Epithelial cell of proximal tubule (primary cell): ENCODE measurements around the gene ZNF302. TPM values are rescaled to one million over a fixed set of nuclear protein-coding genes. Genes with fewer than 3 reads are reported as not detected.
A peak's percentile ranks its signal among the peaks of the same experiment; 100 is the strongest.
"Not testable (repeated sequence)": the region's sequence is repeated elsewhere in the genome, so short reads cannot be mapped to it uniquely, and the experiment has no call there.

Experiments
- DNase-seq: peaks from one replicate; pipeline ENCODE4 v3.0.0-alpha.2; 2011; ENCODE audit warnings: low read depth
- H3K4me3 ChIP-seq: 2 replicates; pipeline ENCODE4 v1.5.1; 2011; ENCODE audit warnings: low read depth, mild to moderate bottlenecking, low read length
- total RNA-seq: library from RNA; depleted of rRNA; stranded (reverse); fragments of >200 nt; gene quantifications from 2 replicates; pipeline ENCODE4 v1.2.3, GENCODE V29; 2015
- TF ChIP-seq, protein P1 (sequence below): conservative IDR thresholded peaks from 2 replicates; pipeline ENCODE4 v1.5.1; 2012; ENCODE audit warnings: low read depth, mild to moderate bottlenecking, low read length

ZNF302 gene
- total RNA-seq, 1 donor from 2014 or later = 10.5 TPM

GRCh38 chr19:34666200-34666957, 11.1 kb upstream of the ZNF302 start:
- no peak overlapping the region for H3K4me3 ChIP-seq
- no peak for DNase-seq
- TF ChIP-seq, protein P1, sequence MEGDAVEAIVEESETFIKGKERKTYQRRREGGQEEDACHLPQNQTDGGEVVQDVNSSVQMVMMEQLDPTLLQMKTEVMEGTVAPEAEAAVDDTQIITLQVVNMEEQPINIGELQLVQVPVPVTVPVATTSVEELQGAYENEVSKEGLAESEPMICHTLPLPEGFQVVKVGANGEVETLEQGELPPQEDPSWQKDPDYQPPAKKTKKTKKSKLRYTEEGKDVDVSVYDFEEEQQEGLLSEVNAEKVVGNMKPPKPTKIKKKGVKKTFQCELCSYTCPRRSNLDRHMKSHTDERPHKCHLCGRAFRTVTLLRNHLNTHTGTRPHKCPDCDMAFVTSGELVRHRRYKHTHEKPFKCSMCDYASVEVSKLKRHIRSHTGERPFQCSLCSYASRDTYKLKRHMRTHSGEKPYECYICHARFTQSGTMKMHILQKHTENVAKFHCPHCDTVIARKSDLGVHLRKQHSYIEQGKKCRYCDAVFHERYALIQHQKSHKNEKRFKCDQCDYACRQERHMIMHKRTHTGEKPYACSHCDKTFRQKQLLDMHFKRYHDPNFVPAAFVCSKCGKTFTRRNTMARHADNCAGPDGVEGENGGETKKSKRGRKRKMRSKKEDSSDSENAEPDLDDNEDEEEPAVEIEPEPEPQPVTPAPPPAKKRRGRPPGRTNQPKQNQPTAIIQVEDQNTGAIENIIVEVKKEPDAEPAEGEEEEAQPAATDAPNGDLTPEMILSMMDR = no peak

DNA sequence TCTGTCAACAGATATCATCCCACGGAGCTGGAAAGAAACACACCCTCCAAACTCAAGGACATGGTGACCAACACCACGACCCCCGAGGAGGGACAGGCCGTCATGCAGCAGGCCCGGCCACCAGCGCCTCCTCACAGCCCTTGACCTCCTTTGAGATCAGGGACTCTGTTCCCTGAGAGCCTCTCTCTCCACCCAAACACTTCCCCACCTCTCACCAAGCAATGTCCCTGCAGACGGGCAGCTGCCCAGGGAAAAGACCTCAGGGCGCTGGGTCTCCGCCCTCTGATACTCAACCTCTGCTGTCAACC, 10.6 kb upstream of the ZNF302 start:
- TF ChIP-seq, protein P1 = no peak
- DNase-seq = no peak
- H3K4me3 ChIP-seq = no peak overlapping the region

- TF ChIP-seq, protein P1 = no peak
- peak overlapping the region; percentile 37 for H3K4me3 ChIP-seq
- no peak for DNase-seq
Observed at GRCh38 chr19:34667349-34668076, 10.0 kb upstream of the ZNF302 start.

GRCh38 chr19:34668077-34668689, 9.3 kb upstream of the ZNF302 start:
- not testable (repeated sequence) for H3K4me3 ChIP-seq

DNA sequence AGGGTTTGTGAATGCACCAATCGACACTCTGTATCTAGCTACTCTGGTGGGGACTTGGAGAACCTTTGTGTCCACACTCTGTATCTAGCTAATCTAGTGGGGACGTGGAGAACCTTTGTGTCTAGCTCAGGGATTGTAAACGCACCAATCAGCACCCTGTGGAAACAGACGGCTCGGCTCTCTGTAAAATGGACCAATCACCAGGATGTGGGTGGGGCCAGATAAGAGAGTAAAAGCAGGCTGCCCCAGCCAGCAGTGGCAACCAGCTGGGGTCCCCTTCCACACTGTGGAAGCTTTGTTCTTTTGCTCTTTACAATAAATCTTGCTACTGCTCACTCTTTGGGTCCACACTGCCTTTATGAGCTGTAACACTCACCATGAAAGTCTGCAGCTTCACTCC, 8.8 kb upstream of the ZNF302 start:
- not testable (repeated sequence) for DNase-seq, H3K4me3 ChIP-seq

More at GRCh38 chr19:34668077-34668689, 9.3 kb upstream of the ZNF302 start:
- DNase-seq = not testable (repeated sequence)

DNA sequence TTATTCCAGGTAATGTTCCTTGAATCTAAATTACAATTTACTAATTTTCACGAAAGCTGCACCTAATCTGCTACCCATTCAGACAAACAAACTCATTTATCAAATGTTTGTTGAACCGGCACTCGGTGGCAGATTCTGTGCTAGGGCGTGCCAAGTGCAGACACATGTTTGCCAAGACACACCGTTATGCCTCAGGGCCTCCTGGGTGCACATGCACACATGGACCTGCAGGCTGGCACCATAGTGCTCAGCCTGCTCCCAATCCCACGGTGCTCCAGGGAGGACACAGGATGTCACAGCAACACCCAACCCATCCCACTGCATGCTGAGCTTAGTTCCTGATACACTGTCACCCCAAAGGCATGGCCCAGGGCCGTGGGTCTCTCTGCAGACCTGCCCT, 8.2 kb upstream of the ZNF302 start:
- TF ChIP-seq, protein P1 = no peak
- no peak for DNase-seq
- H3K4me3 ChIP-seq = no peak overlapping the region

- DNase-seq = no peak
- no peak overlapping the region for H3K4me3 ChIP-seq
- TF ChIP-seq, protein P1 = no peak
Observed at GRCh38 chr19:34671972-34672371, 5.5 kb upstream of the ZNF302 start.
